Naive thymus-derived CD4-positive, alpha-beta T cell (primary cell): ENCODE data around the gene GAGE12J. TPM values are rescaled to one million over a fixed set of nuclear protein-coding genes. Genes with fewer than 3 reads are reported as not detected.
A peak's percentile ranks its signal among the peaks of the same experiment; 100 is the strongest.
"Not testable (repeated sequence)": the region's sequence is repeated elsewhere in the genome, so short reads cannot be mapped to it uniquely, and the experiment has no call there.

Experiments
- ATAC-seq: fragments of 150-1000 bp; cut with Tn5 transposase; 2 replicates; pipeline ENCODE4 v1.10.0; 2021; ENCODE audit warnings: mild to moderate bottlenecking, moderate library complexity
- CTCF ChIA-PET: fragments of 350-600 bp; sonication (Branson Sonifier 250); formaldehyde crosslinking; loops from one replicate; lab custom pipeline; 2021; ENCODE audit warnings: antibody characterized with exemption; lab: Charles Lee
- POLR2A ChIA-PET: fragments of 350-600 bp; sonication (Branson Sonifier 250); formaldehyde crosslinking; loops from one replicate; lab custom pipeline; 2021; ENCODE audit warnings: antibody characterized with exemption, inconsistent platforms; lab: Charles Lee
- DNase-seq, 9 donors: peaks; one replicate each; pipeline versions ENCODE4 v3.0.0 to v3.0.0-alpha.2; 2020 to 2022; ENCODE audit warnings: mixed read lengths in 1 of 9
- H3K27ac ChIP-seq: one replicate; pipeline ENCODE4 v1.7.0; 2013; ENCODE audit warnings: mild to moderate bottlenecking, low read depth, low read length, moderate library complexity
- H3K27me3 ChIP-seq, 2 donors: one replicate each; pipeline ENCODE4 v1.7.0; 2013; ENCODE audit warnings: low read length in 2 of 2, mild to moderate bottlenecking in 2 of 2, moderate library complexity in 2 of 2; ENCODE audit not compliant: control insufficient read depth in 2 of 2, insufficient read depth in 2 of 2
- H3K36me3 ChIP-seq, 3 experiments: 1 replicate in 2 of 3; 2 replicates in 1 of 3; pipeline ENCODE4 v1.7.0; 2013; ENCODE audit warnings: low read length in 3 of 3, mild to moderate bottlenecking in 3 of 3, moderate library complexity in 1 of 3; ENCODE audit not compliant: insufficient read depth in 3 of 3, control insufficient read depth in 2 of 3
- H3K4me1 ChIP-seq, 2 donors: one replicate each; pipeline ENCODE4 v1.7.0; 2013; ENCODE audit warnings: low read length in 2 of 2, mild to moderate bottlenecking in 2 of 2, moderate library complexity in 1 of 2; ENCODE audit not compliant: control insufficient read depth in 2 of 2, insufficient read depth in 2 of 2
- H3K4me3 ChIP-seq: 2 replicates; pipeline ENCODE4 v1.7.0; 2013; ENCODE audit warnings: mild to moderate bottlenecking, low read length
- H3K9me3 ChIP-seq, 3 experiments: 1 replicate in 2 of 3; 2 replicates in 1 of 3; pipeline ENCODE4 v1.7.0; 2013; ENCODE audit warnings: low read length in 3 of 3; ENCODE audit not compliant: control insufficient read depth in 2 of 3
- H3K27ac Mint-ChIP-seq, 9 donors: one replicate each; pipeline ENCODE4 v1.8.0; 2020 to 2022; ENCODE audit warnings: mixed read lengths in 9 of 9, mild to moderate bottlenecking in 8 of 9, moderate library complexity in 5 of 9, inconsistent platforms in 2 of 9
- H3K27me3 Mint-ChIP-seq, 5 donors: one replicate each; pipeline ENCODE4 v1.8.0; 2021 to 2022; ENCODE audit warnings: mixed read lengths in 5 of 5, mild to moderate bottlenecking in 1 of 5
- H3K36me3 Mint-ChIP-seq, 5 donors: one replicate each; pipeline ENCODE4 v1.8.0; 2020 to 2022; ENCODE audit warnings: mixed read lengths in 5 of 5, mild to moderate bottlenecking in 3 of 5, inconsistent platforms in 1 of 5
- H3K4me1 Mint-ChIP-seq, 7 donors: one replicate each; pipeline ENCODE4 v1.8.0; 2020 to 2022; ENCODE audit warnings: mixed read lengths in 7 of 7, mild to moderate bottlenecking in 3 of 7, inconsistent platforms in 1 of 7
- H3K4me3 Mint-ChIP-seq, 10 donors: one replicate each; pipeline ENCODE4 v1.8.0; 2020 to 2022; ENCODE audit warnings: mild to moderate bottlenecking in 10 of 10, mixed read lengths in 10 of 10, moderate library complexity in 6 of 10, inconsistent platforms in 2 of 10
- H3K9me3 Mint-ChIP-seq, 11 donors: one replicate each; pipeline ENCODE4 v1.8.0; 2020 to 2022; ENCODE audit warnings: mixed read lengths in 11 of 11, mild to moderate bottlenecking in 4 of 11, inconsistent platforms in 1 of 11, moderate library complexity in 1 of 11
- intact Hi-C, 2 donors: fragments of 100-400 bp; cut with micrococcal nuclease; formaldehyde crosslinking; loops; one replicate each; pipeline ENCODE4 v1.15.1; 2023
- polyA plus RNA-seq, 2 donors: library from polyadenylated mRNA; unstranded; fragments of 300-500 nt; fragmentation: Illumina TruSeq; gene quantifications; one replicate each; pipeline ENCODE4 v1.2.3, GENCODE V29; 2021
- total RNA-seq, 6 experiments: library from RNA in 5 of 6; stranded (reverse) in 5 of 6; gene quantifications; 1 replicate in 5 of 6; 2 replicates in 1 of 6; pipeline ENCODE4 v1.2.3 and lab custom pipeline; 2021 to 2026

The GAGE12J gene
- total and polyA plus RNA-seq, 7 experiments from 2014 or later: not detected

DNA sequence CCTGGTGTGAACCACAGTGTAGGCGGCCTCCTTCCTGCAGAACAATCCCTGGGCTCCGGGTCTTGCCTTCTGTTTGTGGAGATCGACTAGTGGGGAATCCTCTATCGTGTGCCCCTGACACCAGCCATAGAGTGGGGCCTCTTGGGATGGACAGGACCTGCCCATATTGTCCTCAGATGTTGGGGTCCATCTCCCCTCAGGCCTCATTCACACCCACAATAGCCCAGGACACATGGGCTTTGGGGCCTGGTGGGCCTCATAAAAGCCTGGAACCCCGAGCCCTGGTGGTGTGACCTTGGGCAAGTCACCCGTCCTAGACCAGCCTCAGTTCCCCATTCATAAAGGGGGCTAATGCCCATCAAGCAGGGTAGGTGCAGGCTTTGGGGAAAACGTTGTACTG is 31.6 kb upstream of the GAGE12J start:
- CTCF ChIA-PET: no interaction called here
- POLR2A ChIA-PET: no interaction called here
- DNase-seq (no peak), ATAC-seq (no peak)
- Mint-ChIP-seq H3K36me3 (peaks cover 0 to 8% (median 0%) of the 10 kb centered on the region in 5 donors), H3K4me1 (peaks cover 11 to 45% (median 34%) of the 10 kb centered on the region in 7 donors), H3K27me3 (no peaks in the 10 kb centered on the region), H3K4me3 (no peak overlapping the region), H3K9me3 (no peaks in the 10 kb centered on the region), H3K27ac (peak overlapping the region in 1 of 9 donors; percentile 4)
- Histone ChIP-seq H3K27ac (no peak overlapping the region), H3K9me3 (no peaks in the 10 kb centered on the region), H3K27me3 (no peaks in the 10 kb centered on the region), H3K4me1 (peaks cover 14 to 28% of the 10 kb centered on the region in 2 donors), H3K4me3 (no peak overlapping the region), H3K36me3 (no peaks in the 10 kb centered on the region)
- intact Hi-C loops: no loop called here

DNA sequence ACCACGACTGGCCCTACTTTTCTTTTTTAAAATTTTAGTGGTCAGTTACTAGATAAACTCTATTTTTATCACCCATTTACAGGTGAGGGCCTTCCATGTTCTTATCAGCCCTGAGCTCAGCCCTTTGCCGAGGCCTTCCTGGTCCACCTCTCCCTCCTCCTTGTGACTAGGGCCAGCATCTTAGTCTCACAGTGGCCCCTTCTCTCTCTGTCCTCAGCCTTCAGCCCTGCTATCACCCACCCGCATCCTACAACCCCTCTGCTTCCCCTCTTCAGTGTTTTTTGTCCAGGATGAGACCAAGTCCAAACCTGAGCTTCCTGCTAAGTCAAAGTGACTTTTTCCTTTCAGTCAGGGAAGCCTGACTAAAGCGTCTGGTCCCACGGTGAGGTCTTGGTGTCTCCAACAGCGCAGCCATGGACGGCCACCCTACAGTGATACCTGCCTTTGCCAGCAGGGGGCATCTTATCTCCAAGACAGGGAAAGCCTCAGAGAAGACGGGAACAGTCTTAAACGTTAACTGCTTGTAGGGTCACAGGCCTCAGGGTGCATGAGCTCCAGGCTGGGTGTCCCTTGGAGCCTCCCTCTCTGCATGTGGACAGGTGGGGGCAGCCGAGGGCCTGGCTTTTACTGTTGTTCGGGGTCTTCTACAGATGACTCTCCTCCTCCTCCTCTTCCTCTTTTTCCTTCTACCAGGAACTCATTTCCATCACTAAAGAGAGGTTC is 30.1 kb upstream of the GAGE12J start:
- Histone ChIP-seq H3K9me3 (no peaks in the 10 kb centered on the region), H3K4me3 (no peak overlapping the region), H3K4me1 (peaks cover 14 to 28% of the 10 kb centered on the region in 2 donors), H3K36me3 (no peaks in the 10 kb centered on the region), H3K27ac (no peak overlapping the region), H3K27me3 (no peaks in the 10 kb centered on the region)
- Mint-ChIP-seq H3K27ac (peak overlapping the region in 6 of 9 donors; percentile 37 to 95 (median 82)), H3K4me3 (peak overlapping the region in 6 of 10 donors; percentile 7 to 77 (median 62)), H3K36me3 (peaks cover 0 to 8% (median 0%) of the 10 kb centered on the region in 5 donors), H3K4me1 (peaks cover 9 to 48% (median 38%) of the 10 kb centered on the region in 7 donors), H3K9me3 (no peaks in the 10 kb centered on the region), H3K27me3 (peaks cover 0 to 9% (median 0%) of the 10 kb centered on the region in 5 donors)
- DNase-seq (peak; percentile 38 to 72 (median 57)), ATAC-seq (peak; percentile 82)
- CTCF ChIA-PET: interaction anchor here (0.6 to 2.1 kb wide), 7 partner anchors 17 to 1433 kb away, joined by 3 to 6 read pairs (median 3); no protein-coding TSS in a partner anchor
- POLR2A ChIA-PET: interaction anchor here (0.6 to 1.2 kb wide), 5 partner anchors 15 to 462 kb away, joined by 3 to 5 read pairs (median 3); no protein-coding TSS in a partner anchor
- intact Hi-C loops: loop anchor here (1.0 kb wide), 2 partner anchors 463 to 585 kb away; no protein-coding TSS in a partner anchor

DNA sequence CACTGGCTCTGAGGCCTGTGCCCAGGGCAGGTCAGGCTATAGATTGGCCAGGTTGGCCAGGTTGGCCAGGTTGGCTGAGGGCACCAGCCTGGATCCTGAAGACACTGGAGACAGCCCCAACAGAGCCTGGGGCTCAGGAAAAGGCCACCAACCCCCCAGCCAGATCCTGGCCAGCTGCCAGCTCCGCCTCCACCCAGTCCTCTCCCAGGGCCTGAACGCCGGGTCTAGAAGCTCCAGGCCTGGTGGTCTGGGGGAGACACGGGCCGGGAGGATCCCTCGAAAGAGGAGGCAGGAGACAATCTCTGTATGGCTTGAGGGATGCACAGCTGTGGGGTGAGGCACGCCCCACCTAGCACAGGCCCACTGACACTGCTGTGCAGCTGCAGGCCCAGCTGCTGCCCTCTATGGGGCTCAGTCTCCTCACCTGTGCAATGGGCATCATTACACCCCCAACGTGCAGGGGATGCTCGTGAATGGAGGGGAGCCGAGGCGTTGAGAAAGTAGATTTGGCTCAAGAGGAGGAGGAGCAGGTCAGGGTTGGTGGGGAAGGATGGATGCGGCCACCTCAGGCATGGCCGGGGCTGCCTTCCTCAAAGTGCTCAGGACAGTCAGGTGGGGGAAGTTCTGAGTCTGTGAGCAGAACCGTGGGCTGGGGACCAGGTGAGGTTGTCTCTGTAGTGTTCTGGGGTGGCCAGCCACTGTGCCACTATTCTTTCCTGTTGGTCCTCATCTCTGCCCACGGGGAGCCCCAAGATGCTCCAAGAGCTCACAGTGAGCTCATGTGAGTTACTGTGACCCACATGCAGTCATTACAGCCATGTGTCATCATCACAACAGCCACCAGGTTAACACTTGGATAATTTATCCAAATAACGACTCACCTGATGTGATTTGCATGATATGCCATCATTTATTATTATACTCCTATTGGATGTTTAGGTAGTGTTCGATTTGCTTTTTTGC is 29.2 kb upstream of the GAGE12J start:
- no peaks in the 10 kb centered on the region for H3K27me3 ChIP-seq
- peaks cover 4 to 42% (median 30%) of the 10 kb centered on the region in 7 donors for H3K4me1 Mint-ChIP-seq
- H3K27ac Mint-ChIP-seq: peak overlapping the region in 4 of 9 donors; percentile 34 to 95 (median 81)
- peaks cover 13 to 26% of the 10 kb centered on the region in 2 donors for H3K4me1 ChIP-seq
- H3K27me3 Mint-ChIP-seq: peaks cover 0 to 13% (median 0%) of the 10 kb centered on the region in 5 donors
- no peaks in the 10 kb centered on the region for H3K9me3 ChIP-seq
- intact Hi-C loops: loop anchor here (1.0 kb wide), 2 partner anchors 462 to 584 kb away; no protein-coding TSS in a partner anchor
- peak overlapping the region in 2 of 10 donors; percentile 34 to 62 for H3K4me3 Mint-ChIP-seq
- no peak overlapping the region for H3K4me3 ChIP-seq
- ChIA-PET POLR2A (interaction anchor here (1.2 kb wide), 1 partner anchor 17 kb away, joined by 5 read pairs; no protein-coding TSS in a partner anchor), CTCF (interaction anchor here (0.6 to 2.1 kb wide), 6 partner anchors 17 to 1432 kb away, joined by 3 to 6 read pairs (median 3); no protein-coding TSS in a partner anchor)
- no peak overlapping the region for H3K27ac ChIP-seq
- H3K36me3 ChIP-seq: no peaks in the 10 kb centered on the region
- ATAC-seq (no peak), DNase-seq (no peak)
- H3K9me3 Mint-ChIP-seq: no peaks in the 10 kb centered on the region
- peaks cover 0 to 4% (median 0%) of the 10 kb centered on the region in 5 donors for H3K36me3 Mint-ChIP-seq

DNA sequence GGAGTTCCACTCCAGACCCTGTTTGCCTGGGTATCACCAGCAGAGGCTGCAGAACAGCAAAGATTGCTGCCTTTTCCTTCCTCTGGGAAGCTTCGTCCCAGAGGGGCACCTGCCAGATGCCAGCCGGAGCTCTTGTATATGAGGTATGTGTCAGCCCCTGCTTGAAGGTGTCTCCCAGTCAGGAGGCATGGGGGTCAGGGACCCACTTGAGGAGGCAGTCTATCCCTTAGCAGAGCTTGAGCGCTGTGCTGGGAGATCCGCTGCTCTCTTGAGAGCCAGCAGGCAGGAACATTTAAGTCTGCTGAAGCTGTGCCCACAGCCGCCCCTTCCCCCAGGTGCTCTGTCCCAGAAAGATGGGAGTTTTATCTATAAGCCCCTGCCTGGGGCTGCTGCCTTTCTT is 22.5 kb upstream of the GAGE12J start:
- H3K27ac ChIP-seq, intact Hi-C loops, CTCF ChIA-PET, H3K4me3 Mint-ChIP-seq, H3K4me1 Mint-ChIP-seq, H3K27ac Mint-ChIP-seq, H3K4me1 ChIP-seq, H3K36me3 Mint-ChIP-seq, H3K27me3 ChIP-seq, H3K9me3 ChIP-seq, ATAC-seq, H3K9me3 Mint-ChIP-seq, H3K36me3 ChIP-seq, H3K4me3 ChIP-seq, DNase-seq: not testable (repeated sequence)
- POLR2A ChIA-PET: interaction anchor here (1.2 kb wide), 1 partner anchor 9 kb away, joined by 3 read pairs; no protein-coding TSS in a partner anchor
- peaks cover 0 to 22% (median 0%) of the 10 kb centered on the region in 5 donors for H3K27me3 Mint-ChIP-seq

DNA sequence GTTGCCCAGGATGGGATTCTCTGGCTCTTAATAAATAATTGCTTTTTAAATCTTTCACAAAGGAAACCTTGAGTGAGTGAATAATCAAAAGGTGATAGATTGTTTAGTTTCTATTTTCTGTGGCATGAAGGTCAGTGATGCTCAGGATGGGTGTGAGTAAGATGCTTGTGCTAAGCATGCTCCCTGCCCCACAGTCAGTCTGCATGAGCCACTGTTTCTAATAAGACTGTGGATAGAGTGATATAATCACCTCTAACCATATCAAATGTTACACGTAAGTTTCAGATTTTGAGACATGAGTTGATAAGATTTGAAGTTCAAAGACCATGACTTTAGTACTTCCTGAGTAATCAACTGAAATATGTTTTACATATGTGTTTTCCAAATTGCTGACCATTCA is 21.1 kb upstream of the GAGE12J start:
- ATAC-seq: no peak
- H3K4me1 ChIP-seq: no peaks in the 10 kb centered on the region
- H3K4me1 Mint-ChIP-seq: peaks cover 0 to 7% (median 0%) of the 10 kb centered on the region in 7 donors
- DNase-seq: no peak
- intact Hi-C loops: no loop called here
- ChIA-PET POLR2A (interaction anchor here (0.6 to 0.7 kb wide), 2 partner anchors 18 to 32 kb away, joined by 3 read pairs; no protein-coding TSS in a partner anchor), CTCF (no interaction called here)
- H3K4me3 ChIP-seq: no peak overlapping the region
- H3K27me3 Mint-ChIP-seq: peaks cover 0 to 26% (median 0%) of the 10 kb centered on the region in 5 donors
- no peaks in the 10 kb centered on the region for H3K36me3 ChIP-seq
- H3K27ac Mint-ChIP-seq: no peak overlapping the region
- H3K27ac ChIP-seq: no peak overlapping the region
- no peaks in the 10 kb centered on the region for H3K9me3 ChIP-seq
- peaks cover 0 to 8% (median 0%) of the 10 kb centered on the region in 5 donors for H3K36me3 Mint-ChIP-seq
- H3K4me3 Mint-ChIP-seq: no peak overlapping the region
- no peaks in the 10 kb centered on the region for H3K9me3 Mint-ChIP-seq
- H3K27me3 ChIP-seq: no peaks in the 10 kb centered on the region

DNA sequence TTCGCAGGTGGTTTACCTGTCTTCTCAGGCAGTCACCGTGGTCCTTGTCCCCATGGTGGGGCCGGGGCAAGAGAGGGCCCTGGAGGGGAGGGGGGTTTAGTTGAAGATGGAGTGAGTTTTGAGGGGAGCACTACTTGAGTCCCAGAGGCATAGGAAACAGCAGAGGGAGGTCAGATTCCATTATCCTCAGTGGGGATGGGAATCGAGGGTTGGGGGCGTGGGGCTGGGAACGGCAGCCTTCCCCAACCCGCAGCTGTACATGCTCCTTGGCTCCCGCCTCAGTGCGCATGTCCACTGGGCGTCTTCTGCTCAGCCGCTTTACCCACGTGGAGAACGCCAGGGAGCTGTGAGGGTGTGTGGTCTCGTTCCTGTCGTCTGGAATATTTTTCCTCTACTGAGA is 18.5 kb upstream of the GAGE12J start, which contains the start of gene GAGE10:
TSS of gene GAGE10 (plus strand) at position 301 of the 400 bp plus-strand sequence. CDS start 1,214 bp downstream, outside the sequence.
- peaks cover 0 to 8% (median 2%) of the 10 kb centered on the region in 7 donors for H3K4me1 Mint-ChIP-seq
- ChIA-PET CTCF (no interaction called here), POLR2A (no interaction called here)
- peak within 1 kb of the TSS in 1 of 10 donors; percentile 48 for H3K4me3 Mint-ChIP-seq
- no peaks in the 10 kb centered on the region for H3K4me1 ChIP-seq
- DNase-seq (no peak), ATAC-seq (no peak)
- H3K27ac ChIP-seq: no peak within 1 kb of the TSS
- H3K9me3 ChIP-seq: no peaks in the 10 kb centered on the region
- peaks cover 0 to 22% (median 0%) of the 10 kb centered on the region in 5 donors for H3K27me3 Mint-ChIP-seq
- H3K27me3 ChIP-seq: no peaks in the 10 kb centered on the region
- no peak within 1 kb of the TSS for H3K27ac Mint-ChIP-seq
- H3K36me3 ChIP-seq: no peaks in the 10 kb centered on the region
- intact Hi-C loops: no loop called here
- H3K4me3 ChIP-seq: no peak within 1 kb of the TSS
- peaks cover 0 to 8% (median 0%) of the 10 kb centered on the region in 5 donors for H3K36me3 Mint-ChIP-seq
- H3K9me3 Mint-ChIP-seq: no peaks in the 10 kb centered on the region
